Islet of Langerhans (tissue), 1 donor: Measurements from ENCODE around the gene FOSL2.

Experiments used
- FAIRE-seq: peaks from one replicate; lab custom pipeline; 2011; peaks lifted over from hg19 to GRCh38; lab: Jason Lieb, UNC

The FOSL2 gene

GRCh38 chr2:28413152-28413898 lies 20.7 kb downstream of the FOSL2 start:
- no peak for FAIRE-seq

- no peak for FAIRE-seq
Measured at GRCh38 chr2:28413899-28414295, 21.2 kb downstream of the FOSL2 start.

- FAIRE-seq: no peak
Measured at GRCh38 chr2:28414583-28414982, 21.9 kb downstream of the FOSL2 start.

GRCh38 chr2:28415010-28415409 lies 22.4 kb downstream of the FOSL2 start:
- FAIRE-seq: no peak

GRCh38 chr2:28415715-28416114 lies 23.1 kb downstream of the FOSL2 start:
- FAIRE-seq: no peak

GRCh38 chr2:28419003-28419402 lies 26.3 kb downstream of the FOSL2 start:
- FAIRE-seq: no peak

- no peak for FAIRE-seq
Measured at GRCh38 chr2:28419443-28420270, 27.0 kb downstream of the FOSL2 start.

- no peak for FAIRE-seq
Measured at GRCh38 chr2:28420722-28421121, 28.1 kb downstream of the FOSL2 start.

GRCh38 chr2:28422908-28423741 lies 30.5 kb downstream of the FOSL2 start:
- FAIRE-seq: no peak

- FAIRE-seq: no peak
Measured at GRCh38 chr2:28423856-28424605, 31.4 kb downstream of the FOSL2 start.

GRCh38 chr2:28424799-28425463 lies 32.3 kb downstream of the FOSL2 start:
- no peak for FAIRE-seq

GRCh38 chr2:28425464-28425835 lies 32.8 kb downstream of the FOSL2 start:
- no peak for FAIRE-seq

GRCh38 chr2:28427741-28428415 lies 35.2 kb downstream of the FOSL2 start:
- no peak for FAIRE-seq

- no peak for FAIRE-seq
Measured at GRCh38 chr2:28428486-28428885, 35.8 kb downstream of the FOSL2 start.

GRCh38 chr2:28429636-28430376 lies 37.1 kb downstream of the FOSL2 start:
- no peak for FAIRE-seq

GRCh38 chr2:28430377-28430765 lies 37.7 kb downstream of the FOSL2 start:
- no peak for FAIRE-seq

- no peak for FAIRE-seq
Measured at GRCh38 chr2:28430788-28431418, 38.2 kb downstream of the FOSL2 start.

- FAIRE-seq: no peak
Measured at GRCh38 chr2:28431741-28432140, 39.1 kb downstream of the FOSL2 start.

- FAIRE-seq: no peak
Measured at GRCh38 chr2:28432362-28432761, 39.7 kb downstream of the FOSL2 start.

- no peak for FAIRE-seq
Measured at GRCh38 chr2:28433215-28433614, 40.6 kb downstream of the FOSL2 start.
